Mononuclear cell (primary cell): Measurements from ENCODE around the gene KCNJ13. TPM values are rescaled to one million over a fixed set of nuclear protein-coding genes. Genes with fewer than 3 reads are reported as not detected.

Experiments
- H3K27me3 ChIP-seq: 2 replicates; pipeline ENCODE4 v1.6.0; 2011; ENCODE audit warnings: low read length, control low read depth; ENCODE audit not compliant: insufficient read depth
- H3K4me1 ChIP-seq: 2 replicates; pipeline ENCODE4 v1.5.1; 2011; ENCODE audit warnings: mild to moderate bottlenecking, low read length, control low read depth; ENCODE audit not compliant: insufficient read depth
- H3K4me3 ChIP-seq: 2 replicates; pipeline ENCODE4 v1.5.1; 2011; ENCODE audit warnings: mild to moderate bottlenecking, low read length, moderate library complexity
- H3K9me3 ChIP-seq: 2 replicates; pipeline ENCODE4 v1.5.1; 2011; ENCODE audit warnings: low read depth, mild to moderate bottlenecking, control low read depth, low read length
- total RNA-seq: library from RNA; depleted of rRNA; stranded (reverse); fragments of >200 nt; gene quantifications from one replicate; pipeline ENCODE4 v1.2.3, GENCODE V29; 2012

The KCNJ13 gene
- total RNA-seq, result not detected

DNA sequence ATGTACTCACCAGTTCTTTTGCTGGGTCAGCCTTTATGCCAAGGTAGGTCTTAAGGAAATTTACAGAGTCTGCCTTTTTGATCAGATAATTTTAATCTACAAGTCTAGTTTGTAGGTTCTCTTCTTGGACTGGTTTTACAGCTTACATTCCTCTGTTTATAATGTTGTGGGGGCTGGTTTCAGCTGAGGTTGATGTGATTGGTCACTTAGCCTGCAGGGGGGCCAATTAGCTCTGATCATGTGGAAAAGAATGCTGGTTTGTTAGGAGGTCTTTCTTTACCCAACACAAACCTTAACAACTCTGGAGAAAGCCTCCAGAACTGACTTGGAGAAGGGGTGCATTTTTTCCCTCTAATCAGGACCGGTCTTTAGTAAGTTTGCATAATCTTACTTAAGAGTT lies at the start of gene KCNJ13:
TSS of gene KCNJ13 (minus strand) at position 131 of the 400 bp plus-strand sequence. CDS start 5,203 bp downstream, outside the sequence.
- Histone ChIP-seq H3K9me3 (no peaks in the 10 kb centered on the region), H3K27me3 (no peaks in the 10 kb centered on the region), H3K4me1 (peaks cover 7% of the 10 kb centered on the region), H3K4me3 (no peak within 1 kb of the TSS)

DNA sequence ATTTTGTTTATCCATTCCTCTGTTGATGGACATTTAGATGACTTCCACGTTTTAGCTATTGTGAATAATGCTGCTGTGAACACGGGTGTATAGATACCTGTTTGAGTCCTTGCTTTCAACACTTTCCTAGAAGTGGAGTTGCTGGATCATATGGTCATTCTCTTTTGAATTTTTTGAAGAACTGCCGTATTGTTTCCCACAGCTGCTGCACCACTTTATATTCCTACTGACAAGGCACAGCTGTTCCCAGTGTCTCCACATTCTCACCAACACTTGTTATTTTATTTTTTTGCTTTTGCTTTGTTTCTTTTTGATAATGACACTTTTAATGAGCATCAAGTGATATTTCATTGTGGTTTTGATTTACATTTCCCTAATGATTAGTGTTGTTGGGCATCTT lies 41.4 kb upstream of the KCNJ13 start:
- no peak overlapping the region for H3K4me3 ChIP-seq

DNA sequence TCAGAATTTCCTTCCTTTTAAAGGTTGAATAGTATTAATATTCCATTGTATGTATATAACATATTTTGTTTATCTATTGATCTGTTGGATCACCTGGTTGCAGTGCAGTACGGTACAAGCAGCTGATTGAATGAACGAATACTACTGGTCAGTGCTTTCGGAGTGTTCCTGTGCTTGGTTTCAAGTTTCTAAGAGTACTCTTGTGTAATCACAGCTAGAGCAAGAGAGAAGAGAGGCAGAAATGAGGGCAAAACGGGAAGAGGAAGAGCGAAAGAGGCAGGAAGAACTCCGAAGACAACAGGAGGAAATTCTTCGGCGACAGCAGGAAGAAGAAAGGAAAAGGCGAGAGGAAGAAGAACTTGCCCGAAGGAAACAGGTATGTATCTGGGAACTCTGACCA lies 40.3 kb upstream of the KCNJ13 start:
- Histone ChIP-seq H3K9me3 (no peaks in the 10 kb centered on the region), H3K4me1 (peaks cover 9% of the 10 kb centered on the region), H3K4me3 (no peak overlapping the region), H3K27me3 (no peaks in the 10 kb centered on the region)

More for the DNA sequence above, 41.4 kb upstream of the KCNJ13 start:
- H3K4me1 ChIP-seq, result peaks cover 9% of the 10 kb centered on the region
- H3K9me3 ChIP-seq, result no peaks in the 10 kb centered on the region
- no peaks in the 10 kb centered on the region for H3K27me3 ChIP-seq

DNA sequence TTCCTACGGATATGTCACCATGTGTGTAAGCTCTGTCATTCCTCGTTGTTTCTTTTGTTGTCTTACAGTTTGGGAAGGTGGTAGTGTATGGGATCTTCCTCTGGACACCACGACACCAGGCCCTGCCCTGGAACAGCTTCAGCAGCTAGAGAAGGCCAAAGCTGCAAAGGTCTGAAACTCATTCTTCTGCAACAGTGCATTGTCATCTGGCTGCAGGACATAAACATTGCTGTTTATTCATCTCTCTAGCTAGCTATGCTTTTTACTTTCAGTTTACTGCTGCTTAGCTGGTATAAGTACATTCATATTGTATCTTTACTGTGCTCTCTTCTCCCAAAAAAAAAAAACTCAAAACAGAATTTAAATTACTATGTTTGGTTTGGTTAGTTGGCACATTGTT lies 39.2 kb upstream of the KCNJ13 start:
- Histone ChIP-seq H3K27me3 (no peaks in the 10 kb centered on the region), H3K9me3 (no peaks in the 10 kb centered on the region), H3K4me1 (peaks cover 9% of the 10 kb centered on the region), H3K4me3 (no peak overlapping the region)

DNA sequence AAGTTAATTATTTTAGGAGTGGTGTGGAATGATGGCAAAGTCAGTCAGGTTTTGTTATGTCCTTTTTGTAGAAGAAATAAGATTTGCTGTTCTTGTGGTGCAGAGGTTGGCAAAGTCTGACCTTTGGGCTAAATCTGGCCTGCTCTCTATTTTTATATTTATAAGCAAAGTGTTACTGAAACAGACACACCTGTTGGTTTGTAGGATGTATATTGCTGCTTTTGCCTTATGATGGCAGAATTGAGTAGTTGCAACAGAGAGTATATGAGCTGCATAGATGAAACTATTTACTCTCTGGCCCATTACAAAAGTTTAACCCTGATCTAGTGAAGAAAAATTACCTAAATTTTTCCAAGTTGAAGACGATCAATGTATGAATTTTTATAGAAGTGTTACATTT lies 34.1 kb upstream of the KCNJ13 start:
- no peak overlapping the region for H3K4me3 ChIP-seq
- no peaks in the 10 kb centered on the region for H3K4me1 ChIP-seq
- H3K27me3 ChIP-seq, result no peaks in the 10 kb centered on the region
- no peaks in the 10 kb centered on the region for H3K9me3 ChIP-seq

DNA sequence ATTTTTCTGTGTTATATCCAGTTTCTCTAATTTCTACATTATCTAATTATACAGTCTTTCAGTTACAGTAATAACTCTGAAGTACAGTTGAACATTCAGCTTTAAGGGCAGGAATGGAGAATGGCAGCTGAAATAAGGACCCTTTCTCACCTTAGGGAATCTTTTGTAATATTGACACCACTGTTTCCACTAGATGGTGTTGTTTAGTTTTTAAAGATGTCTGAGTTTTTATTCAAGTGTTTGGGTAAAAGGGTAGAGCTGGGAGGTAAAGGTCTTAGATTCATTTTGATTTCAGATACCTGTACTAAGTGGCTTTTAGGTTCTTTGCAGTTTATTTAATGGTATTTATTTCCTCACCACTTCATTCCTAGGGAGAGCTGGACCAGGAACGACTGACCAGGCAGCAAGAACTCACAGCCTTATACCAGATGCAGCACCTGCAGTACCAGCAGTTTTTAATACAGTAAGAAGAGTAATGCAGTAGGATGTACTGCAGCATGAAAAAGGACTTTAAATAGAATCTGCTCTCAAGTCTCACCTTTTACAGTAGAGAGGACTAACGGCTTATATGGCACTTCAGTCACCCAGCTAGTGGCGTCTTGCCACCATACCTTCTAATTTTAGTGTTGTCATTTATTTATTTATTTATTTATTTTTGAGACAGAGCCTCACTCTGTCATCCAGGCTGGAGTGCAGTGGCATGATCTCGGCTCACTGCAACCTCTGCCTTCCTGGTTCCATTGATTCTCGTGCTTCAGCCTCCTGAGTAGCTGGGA lies 33.2 kb upstream of the KCNJ13 start:
- Histone ChIP-seq H3K9me3 (no peaks in the 10 kb centered on the region), H3K27me3 (no peaks in the 10 kb centered on the region), H3K4me3 (no peak overlapping the region), H3K4me1 (no peaks in the 10 kb centered on the region)

DNA sequence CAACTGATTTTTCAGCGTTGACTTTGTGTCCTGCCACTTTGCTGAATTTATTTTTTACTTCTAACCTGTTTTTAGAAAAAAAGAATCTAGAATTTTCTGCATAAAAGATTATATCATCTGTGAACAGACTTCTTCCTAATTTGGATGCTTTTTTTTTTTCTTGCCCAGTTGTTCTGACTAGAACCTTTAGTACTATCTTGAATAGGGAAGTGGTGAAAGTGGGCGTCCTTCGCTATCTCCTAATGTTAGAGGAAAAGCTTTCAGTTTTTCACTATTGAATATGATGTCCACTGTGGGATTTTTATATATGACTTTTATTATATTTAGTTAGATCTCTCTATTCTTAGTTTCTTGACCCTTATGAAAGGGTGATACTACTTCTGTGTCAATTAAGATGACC lies 25.7 kb upstream of the KCNJ13 start:
- Histone ChIP-seq H3K4me3 (no peak overlapping the region), H3K27me3 (no peaks in the 10 kb centered on the region), H3K9me3 (peaks cover 10% of the 10 kb centered on the region), H3K4me1 (no peaks in the 10 kb centered on the region)

DNA sequence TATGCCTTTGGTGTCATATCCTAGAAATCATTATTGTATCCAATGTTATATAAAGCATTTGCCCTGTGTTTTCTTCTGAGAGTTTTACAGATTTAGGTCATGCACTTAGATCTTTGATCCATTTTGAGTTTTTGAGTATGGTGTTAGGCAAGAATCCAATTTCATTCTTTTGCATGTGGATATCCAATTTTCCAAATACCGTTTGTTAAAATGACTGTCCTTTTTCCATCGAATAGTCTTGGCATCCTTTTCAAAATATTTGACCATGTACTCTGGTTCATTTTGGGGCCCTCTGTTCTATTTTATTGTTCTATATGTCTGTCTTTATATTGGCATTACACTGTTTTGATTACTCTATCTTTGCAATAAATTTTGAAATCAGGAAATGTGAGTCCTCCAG lies 23.8 kb upstream of the KCNJ13 start:
- no peaks in the 10 kb centered on the region for H3K27me3 ChIP-seq
- peaks cover 10% of the 10 kb centered on the region for H3K9me3 ChIP-seq
- no peaks in the 10 kb centered on the region for H3K4me1 ChIP-seq
- H3K4me3 ChIP-seq, result no peak overlapping the region

DNA sequence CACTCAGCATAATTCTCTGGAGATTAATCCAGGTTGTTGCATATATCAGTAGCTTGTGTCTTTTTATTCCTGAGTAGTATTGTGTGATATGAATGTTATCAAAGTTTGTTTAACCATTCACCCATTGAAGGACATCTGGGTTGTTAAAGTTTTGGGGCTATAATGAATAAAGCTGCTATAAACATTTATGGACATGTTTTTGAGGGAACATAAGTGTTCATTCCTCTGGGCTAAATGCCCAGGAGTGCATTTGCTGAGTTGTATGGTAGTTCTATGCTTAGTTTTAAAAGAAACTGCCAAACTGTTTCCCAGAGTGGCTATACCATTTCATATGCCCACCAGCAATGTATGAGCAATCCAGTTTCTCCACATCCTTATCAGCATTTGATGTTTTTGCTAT lies 21.8 kb upstream of the KCNJ13 start:
- Histone ChIP-seq H3K4me3 (no peak overlapping the region), H3K9me3 (peaks cover 10% of the 10 kb centered on the region), H3K27me3 (no peaks in the 10 kb centered on the region), H3K4me1 (no peaks in the 10 kb centered on the region)

DNA sequence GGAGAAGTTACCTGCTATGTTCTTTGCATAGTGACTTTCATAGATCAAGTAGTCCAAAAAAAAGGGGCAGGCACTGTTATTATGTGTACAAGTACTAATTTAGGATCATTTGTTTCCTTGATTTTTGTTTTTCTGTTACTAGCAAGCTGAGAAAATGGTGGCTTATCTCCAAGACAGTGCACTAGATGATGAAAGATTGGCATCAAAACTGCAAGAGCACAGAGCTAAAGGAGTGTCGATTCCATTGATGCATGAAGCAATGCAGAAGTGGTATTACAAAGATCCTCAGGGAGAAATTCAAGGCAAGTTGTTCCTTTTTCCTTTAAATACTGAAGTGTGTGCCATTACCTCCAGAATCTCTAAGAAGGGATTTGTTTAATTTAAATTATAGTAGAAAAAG lies 19.6 kb upstream of the KCNJ13 start:
- H3K9me3 ChIP-seq, result no peaks in the 10 kb centered on the region
- H3K4me3 ChIP-seq, result no peak overlapping the region
- no peaks in the 10 kb centered on the region for H3K4me1 ChIP-seq
- H3K27me3 ChIP-seq, result no peaks in the 10 kb centered on the region

DNA sequence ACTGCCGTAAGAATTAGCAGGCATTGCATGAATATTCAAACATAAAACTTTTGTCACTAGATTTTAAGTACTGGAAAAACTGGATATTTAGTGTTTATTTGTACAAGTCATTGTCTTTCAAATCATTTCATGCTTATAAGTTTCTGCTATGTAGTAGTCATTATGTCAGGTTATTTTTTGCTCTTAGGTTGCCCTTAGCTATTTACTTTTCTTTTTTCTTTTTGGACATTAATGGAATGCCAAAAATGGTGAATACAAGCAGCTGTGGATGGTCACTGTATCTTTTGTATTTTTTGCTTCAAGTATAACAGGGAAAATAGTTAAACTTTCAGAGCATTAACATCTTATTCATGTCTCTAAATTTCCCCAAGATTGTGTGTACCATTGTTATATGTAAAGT lies 18.6 kb upstream of the KCNJ13 start:
- Histone ChIP-seq H3K27me3 (no peaks in the 10 kb centered on the region), H3K9me3 (no peaks in the 10 kb centered on the region), H3K4me1 (no peaks in the 10 kb centered on the region), H3K4me3 (no peak overlapping the region)

DNA sequence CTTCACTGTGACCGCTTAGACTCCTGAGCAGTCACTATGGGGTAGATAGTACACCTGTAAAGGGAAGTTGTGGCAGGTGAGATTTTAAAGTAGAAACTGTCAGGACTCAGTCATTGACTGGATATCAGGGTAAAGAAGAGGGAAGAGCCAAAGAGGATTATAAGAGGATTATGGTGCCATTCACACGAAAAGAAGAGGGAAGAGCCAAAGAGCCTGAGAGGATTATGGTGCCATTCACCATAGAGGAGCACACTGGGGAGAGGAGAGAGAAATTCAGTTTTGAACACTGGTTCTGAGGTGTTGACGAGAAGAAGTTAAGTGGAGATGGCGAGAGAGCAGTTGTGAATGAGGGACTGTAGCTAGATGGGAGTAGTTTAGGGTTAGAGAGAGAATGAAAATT lies 16.9 kb upstream of the KCNJ13 start:
- Histone ChIP-seq H3K9me3 (no peaks in the 10 kb centered on the region), H3K4me1 (no peaks in the 10 kb centered on the region), H3K27me3 (no peaks in the 10 kb centered on the region), H3K4me3 (no peak overlapping the region)

DNA sequence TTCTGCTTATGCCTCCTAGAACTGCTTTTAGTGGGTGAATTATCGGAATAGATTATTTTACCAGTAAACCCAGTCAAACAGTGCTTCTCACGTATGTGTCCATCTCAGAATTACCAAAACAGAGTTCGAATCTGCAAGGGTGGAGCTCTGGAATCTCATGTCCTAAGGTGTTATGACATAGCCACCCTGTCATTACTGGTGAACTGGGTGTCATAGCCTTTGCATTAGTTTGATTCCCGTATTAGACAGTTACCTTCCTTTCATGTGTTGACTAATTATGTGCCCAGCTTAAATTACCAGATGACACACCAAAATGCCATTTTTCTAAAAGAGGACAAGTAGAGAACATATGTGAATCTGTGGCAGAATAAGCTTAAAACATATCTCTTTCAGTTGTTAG lies 15.2 kb upstream of the KCNJ13 start:
- H3K9me3 ChIP-seq, result no peaks in the 10 kb centered on the region
- no peaks in the 10 kb centered on the region for H3K27me3 ChIP-seq

DNA sequence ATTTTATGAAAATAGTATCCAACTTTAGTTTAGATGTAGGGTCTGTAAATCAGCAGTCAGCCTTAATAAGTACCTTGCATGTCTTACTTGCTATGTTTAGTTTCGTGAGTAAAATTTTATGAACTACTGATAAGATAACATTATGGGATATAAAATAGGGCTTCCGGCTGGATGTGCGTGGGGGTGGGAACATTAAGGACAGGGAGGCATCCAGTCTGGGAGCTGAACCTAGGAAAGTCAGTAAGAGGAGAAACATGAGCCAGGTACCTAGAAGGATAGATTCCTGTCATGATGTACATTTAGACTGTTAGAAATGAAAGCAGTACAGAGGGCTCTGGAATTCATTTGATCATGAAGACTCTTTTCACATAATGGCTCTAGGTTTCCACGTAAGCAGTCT lies 12.7 kb upstream of the KCNJ13 start:
- H3K27me3 ChIP-seq, result no peaks in the 10 kb centered on the region
- H3K9me3 ChIP-seq, result no peaks in the 10 kb centered on the region
- H3K4me3 ChIP-seq, result no peak overlapping the region
- H3K4me1 ChIP-seq, result no peaks in the 10 kb centered on the region

More for the DNA sequence above, 15.2 kb upstream of the KCNJ13 start:
- Histone ChIP-seq H3K4me1 (no peaks in the 10 kb centered on the region), H3K4me3 (no peak overlapping the region)

DNA sequence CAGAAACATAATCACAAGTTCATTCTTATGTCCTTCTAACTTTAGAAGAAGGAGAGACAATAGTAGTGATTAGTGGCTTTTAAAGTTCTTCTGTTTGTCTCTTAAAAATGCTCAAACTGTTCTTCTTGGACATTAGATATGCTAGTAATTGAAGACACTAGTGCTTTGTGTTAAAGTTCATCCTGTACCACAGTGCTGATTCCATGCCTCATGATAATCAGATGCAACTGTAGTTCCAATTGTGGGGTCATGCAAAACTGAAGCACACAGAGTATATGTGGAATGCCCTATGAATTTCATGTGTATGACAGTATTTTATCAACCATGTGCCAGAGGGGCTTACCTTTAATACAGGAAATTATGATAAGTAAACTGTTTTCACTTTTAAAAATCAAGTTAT lies 11.4 kb upstream of the KCNJ13 start:
- Histone ChIP-seq H3K4me3 (no peak overlapping the region), H3K4me1 (no peaks in the 10 kb centered on the region), H3K27me3 (no peaks in the 10 kb centered on the region), H3K9me3 (no peaks in the 10 kb centered on the region)

DNA sequence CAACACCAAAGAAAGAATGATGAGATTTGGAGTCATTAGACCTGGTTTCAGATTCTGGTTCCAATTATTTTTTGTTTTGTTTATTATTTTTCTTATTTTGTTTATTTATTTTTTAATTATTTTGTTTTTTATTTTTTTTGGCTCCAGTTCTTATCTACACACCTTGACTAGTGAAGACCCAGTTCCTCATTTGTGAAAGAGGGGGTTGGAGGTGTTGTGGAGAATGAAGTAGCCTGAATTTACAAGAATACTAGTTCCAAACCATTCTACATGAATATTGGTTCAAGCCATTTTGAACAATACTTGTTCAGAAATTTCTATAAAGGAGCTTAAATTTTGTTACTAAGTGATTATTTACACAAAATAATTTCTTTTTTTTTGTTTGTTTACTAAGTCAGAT lies 6.9 kb upstream of the KCNJ13 start:
- no peaks in the 10 kb centered on the region for H3K4me1 ChIP-seq
- no peaks in the 10 kb centered on the region for H3K9me3 ChIP-seq
- no peak overlapping the region for H3K4me3 ChIP-seq
- H3K27me3 ChIP-seq, result no peaks in the 10 kb centered on the region
